ENCODE results near the gene ZNF134.

The ZNF134 gene

DNA sequence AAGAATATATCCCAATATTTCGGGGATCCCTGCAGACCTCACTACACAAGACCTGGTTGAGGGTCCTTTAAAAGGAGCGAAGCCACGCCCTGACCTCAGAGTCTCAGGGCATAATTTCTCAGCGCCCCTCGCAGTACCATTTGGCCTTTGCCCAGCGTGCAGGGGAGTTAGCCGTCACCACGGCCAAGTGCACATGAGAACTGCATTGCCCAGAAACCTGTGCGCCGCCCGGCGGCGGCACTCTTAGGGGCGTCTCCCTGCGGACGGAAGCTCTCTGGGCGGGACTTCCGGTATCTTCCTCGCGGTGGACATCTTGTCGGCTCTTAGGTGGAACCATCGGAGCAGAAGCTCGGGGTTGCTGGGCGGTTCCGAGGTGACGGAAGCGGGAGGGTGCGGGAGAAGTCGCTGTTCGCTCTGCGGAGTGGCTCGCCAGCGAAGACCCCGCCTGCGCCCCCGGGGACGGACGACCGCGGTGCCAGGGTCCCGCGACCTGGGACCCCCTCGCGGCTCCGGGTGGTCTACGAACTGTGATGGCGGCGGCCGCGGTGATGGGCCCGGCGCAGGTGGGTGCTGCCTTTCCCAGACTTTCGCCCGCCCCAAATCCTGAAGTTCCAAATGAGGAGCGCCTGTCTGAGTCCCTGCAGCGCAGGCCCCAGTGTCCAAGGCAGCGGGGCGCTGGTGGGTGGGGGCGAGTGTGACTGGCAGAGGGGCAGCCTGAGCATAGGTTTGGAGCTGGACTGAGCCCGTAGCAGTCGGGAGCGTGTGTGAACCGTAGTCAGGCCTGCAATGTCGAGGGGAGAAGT is at the start of gene ZNF134:
TSS of gene ZNF134 (plus strand) at position 302 of the 803 bp plus-strand sequence. CDS start 5,227 bp downstream, outside the sequence.
- DNase-seq: peak; percentile 55

DNA sequence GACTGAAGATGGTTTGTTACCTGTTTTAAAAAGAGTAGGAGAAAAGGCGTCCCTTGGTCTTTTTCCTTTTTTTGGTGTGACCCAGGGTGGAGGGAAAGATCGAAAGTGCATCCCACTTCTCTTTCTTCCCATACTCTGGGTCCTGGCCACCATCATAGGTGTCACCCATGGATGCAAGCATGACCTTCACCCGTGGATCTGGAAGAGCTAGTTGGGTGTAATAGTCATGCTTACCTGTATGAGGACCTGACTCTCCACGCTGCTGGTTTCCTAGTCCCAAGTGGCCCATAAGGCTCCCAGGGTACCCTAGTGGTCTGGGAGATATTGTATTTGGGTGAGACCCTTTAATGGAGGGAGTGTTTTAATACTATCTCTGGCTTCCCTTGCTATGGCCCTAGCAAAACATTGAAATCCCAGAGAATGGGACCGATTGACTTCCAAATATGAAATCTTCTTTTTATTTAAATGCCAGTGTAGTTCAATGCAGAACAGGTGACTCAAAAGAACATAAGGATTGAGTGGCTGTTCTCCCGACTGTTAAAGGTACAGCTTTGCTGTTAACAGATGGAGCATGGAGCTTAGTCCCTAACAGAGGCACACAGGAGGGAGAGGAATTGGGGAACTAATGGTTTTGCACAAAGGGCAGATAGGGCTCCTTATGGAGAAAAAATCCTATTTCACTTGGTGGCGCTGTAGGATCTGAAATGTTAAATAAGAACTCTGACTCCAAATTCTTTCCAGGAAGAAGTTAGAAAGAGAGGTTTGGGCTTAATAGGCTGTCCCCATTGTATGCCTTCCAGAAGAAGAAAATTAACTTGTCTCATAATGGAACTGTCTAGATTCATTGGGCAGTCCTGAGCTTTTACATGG is 47.4 kb upstream of the ZNF134 start:
- DNase-seq: no peak

DNA sequence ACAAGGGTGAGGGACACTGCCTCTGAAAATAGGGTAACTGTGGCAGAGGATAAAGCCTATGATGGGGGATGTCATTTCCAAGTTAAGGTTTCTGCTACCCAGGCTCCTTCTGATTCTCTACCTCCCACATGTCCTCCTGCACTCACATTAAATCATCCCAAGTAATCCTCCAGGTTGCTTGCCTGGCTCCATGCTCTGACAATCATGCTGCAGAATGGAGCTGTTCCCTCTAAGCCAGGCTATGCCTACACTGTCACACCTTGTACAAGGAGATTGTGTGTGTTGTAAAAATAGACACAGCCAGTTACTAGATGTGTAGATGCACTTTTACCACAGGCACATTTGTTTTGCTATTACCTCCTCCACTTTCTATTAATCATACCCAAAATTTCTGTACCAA is 43.3 kb upstream of the ZNF134 start:
- DNase-seq: no peak

DNA sequence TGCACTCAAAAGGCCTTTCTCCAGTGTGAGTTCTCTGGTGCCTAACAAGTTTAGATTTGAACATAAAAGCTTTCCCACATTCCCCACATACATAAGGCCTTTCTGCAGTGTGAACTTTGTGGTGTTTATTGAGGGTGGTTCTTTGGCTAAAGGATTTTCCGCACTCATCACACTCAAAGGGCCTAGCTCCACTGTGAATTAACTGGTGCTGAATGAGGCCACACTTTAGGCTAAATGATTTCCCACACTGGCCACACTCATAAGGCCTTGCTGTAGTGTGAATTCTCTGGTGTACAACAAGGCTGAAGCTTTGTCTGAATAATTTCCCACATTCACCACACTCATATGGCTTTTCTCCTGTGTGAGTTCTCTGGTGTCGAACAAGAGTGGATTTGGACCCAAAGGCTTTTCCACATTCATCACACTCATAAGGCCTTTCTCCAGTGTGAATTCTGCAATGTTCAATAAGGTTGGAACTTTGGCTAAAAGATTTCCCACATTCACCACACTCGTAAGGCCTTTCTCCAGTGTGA is 41.6 kb upstream of the ZNF134 start:
- DNase-seq: no peak

DNA sequence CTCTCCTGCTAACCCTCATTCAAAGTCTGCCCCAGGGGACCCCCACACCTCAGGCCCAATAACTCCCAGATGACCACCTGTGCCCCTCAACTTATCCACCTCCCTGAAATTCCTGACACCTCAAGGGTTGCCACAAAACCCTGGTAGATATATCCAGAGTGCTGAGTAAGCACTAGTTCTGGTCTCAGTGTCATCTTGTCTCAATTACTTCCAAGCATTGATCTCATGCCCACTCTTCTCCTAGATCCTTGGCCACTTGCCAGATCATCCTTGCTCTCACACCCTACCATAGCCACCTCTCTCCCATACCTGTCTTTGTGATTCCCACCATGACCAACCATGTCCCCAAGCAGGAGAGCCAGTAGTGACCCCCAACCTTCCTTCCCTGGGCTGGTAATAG is 37.4 kb upstream of the ZNF134 start:
- DNase-seq: no peak

DNA sequence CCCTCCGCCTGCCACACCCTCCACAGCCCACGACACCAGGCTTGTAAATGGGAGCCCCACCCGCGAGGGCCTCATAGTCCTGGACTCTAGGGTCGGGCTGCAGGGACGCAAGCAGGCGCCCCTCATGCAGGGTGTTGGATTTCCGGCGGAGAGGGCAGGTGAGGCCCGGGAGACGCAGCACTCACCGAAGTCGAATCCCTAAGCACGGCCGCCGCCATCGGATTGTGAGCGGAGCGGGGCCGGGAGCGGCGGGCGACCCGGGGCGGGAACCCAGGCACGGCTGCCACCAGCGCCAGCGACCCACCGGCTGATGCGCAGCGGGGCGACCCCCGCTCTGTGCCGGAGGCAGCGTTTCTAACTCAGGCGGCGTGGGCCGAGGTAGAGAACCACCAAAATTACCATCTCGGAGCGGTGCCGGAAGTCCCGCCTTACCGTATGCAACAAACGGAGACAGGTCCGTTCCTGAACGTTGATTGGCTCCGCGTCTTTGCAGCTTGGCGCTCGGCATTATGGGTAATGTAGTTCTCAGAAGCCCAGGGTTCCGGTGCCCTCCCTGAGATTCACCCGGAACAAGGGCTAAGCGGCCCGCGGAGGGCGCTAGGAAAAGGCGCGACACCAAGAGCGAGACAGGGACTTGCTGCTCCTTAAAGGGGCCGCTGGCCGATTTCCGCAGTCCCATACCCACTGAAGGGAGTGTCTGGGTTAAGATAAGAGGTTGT is 35.4 kb upstream of the ZNF134 start, which contains the start of gene ZNF416:
TSS of gene ZNF416 (minus strand) at position 425 of the 719 bp plus-strand sequence. CDS start at position 218, 207 bp downstream.
- peak; percentile 80 for DNase-seq

DNA sequence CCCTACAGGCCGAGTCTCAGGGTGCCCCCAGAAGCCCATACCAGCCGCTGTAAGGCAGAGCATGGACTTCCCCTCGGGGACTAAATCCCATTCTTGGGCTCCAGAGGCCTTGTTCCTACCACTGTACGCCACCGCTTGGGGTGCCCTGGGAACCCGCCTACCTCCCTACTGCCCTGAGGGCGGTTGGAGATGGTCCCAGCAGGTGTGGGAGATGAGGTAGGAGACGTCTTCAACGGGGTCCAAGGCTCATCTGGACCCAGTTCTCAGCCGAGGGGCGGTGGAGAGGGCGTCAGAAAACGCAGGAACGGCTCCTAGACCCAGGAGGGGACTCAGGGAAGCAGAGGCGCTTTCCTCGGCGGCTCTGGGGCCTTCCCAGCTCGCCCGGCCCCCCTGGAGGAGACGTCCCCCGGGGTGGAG is 30.9 kb upstream of the ZNF134 start:
- DNase-seq: no peak

DNA sequence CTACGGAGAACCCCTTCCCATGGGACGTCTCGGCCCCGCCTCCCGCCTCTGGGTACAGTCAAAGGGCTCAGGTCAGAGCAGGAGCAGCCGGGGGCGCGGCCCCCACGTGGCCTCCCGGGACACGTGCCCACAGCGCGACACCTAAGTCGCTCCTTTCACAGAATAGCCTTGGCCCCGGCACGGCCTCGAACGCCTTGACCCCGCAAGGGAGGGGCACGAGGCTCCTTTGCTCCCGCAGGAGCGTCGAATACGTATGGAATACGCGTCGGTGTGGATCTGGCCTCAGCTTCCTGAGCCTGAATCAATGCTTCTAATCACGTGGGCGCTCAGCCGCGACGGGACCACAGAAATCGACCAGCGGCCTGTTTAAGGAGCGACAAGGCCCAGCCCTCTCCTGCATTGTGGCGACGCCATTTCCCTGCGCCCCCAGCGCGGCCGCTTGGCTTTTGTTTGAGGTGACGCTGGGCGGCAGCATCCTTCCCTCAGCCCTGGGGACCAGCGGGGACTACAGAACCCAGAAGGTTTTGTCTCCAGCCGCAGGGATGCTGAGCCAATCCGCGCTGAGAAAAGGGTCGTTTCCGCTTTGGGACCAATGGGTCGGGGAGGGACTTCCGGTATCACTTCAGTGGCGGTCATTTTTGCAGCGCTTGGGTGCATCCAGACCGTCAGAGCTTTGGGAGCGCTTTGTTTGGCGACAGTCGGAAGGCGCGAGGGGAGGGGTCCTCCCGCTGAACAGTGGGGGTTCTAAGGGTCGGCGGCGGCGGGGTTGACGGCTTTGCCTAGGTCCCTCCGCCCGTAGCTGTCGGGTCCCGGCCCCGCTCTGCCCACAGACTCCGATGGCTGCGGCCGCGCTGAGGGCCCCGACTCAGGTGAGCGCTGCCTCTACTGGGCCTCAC is 30.3 kb upstream of the ZNF134 start, which contains the start of gene ZIK1:
TSS of gene ZIK1 (plus strand) at position 625 of the 896 bp plus-strand sequence. CDS start at position 837, 212 bp downstream.
- DNase-seq: no peak

DNA sequence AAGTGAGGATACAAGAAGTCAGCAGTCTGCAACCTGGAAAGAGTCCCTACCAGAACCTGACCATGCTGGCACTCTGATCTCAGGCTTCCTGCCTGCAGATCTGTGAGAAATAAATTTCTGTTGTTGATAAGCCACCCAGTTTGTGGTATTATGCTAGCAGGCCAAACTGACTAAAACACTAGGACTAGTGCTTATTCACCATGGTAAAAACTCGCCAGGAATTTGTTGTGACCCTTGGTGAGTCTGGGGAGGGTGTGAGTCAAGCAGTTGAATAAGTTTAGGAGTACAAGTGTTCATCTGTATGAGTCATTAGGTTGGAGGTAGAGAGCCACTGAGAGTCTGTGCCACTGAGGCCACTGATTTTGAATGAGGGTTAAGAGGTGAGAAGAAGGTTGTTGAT is 26.5 kb upstream of the ZNF134 start:
- no peak for DNase-seq

DNA sequence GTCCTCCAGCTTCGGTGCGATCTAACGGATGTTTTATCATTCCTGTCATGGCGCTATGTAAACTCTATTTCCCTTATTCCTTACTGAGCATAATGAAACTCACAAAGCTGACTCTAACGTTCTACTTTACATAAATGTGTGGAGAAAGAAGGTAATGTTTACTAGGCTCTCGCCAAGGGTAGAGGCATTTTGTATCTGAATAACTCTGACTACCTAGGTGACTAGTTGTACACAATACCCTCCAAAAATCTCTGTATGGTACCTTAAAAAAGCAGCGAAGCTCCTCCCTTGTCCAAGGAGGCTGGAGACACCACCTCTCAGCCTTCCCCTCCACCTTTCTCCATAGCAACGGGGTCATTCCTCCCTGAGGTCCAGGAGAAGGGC is 14.7 kb upstream of the ZNF134 start:
- DNase-seq: no peak

DNA sequence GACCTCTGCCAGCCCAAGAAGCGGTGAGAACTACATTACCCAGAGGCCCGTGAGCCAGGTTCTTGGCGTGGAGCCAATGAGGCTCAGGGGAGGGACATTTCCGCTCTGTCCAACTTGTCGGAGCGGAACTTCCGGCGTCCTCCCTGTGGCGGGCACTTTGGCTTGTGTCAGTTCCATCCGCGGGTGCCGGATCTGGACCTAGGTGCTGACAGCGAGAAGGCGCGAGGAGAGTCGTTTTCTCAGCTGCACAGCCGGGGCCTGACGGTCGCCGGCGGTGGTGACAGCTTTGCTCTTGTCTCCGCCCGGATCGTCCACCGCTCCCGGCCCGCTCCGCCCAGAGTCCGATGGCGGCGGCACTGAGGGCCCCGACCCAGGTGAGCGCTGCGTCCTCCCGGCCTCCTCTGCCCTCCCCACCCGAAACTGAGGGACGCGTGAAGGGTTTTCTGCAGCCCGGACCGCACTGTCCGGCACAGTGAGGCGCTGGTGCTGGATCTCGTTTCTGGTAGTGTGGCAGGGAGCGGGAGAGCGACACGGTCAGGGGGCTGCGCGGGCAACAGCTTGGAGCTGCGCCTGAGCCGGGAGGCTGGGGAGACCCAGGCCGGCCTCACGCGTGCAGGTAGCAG is 14.2 kb upstream of the ZNF134 start, which contains the start of gene ZNF530:
TSS of gene ZNF530 (plus strand) at position 125 of the 623 bp plus-strand sequence. CDS start 4,461 bp downstream, outside the sequence.
- no peak for DNase-seq

DNA sequence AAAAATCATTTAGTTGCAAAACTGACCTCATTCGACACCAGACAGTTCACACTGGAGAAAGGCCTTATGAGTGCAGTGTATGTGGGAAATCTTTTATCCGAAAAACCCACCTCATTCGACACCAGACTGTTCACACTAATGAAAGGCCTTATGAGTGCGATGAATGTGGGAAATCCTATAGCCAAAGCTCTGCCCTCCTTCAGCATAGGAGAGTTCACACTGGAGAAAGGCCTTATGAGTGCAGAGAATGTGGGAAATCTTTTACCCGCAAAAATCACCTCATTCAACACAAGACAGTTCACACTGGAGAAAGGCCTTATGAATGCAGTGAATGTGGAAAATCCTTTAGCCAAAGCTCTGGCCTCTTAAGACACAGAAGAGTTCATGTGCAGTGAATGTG is 7.1 kb upstream of the ZNF134 start:
- DNase-seq: no peak

DNA sequence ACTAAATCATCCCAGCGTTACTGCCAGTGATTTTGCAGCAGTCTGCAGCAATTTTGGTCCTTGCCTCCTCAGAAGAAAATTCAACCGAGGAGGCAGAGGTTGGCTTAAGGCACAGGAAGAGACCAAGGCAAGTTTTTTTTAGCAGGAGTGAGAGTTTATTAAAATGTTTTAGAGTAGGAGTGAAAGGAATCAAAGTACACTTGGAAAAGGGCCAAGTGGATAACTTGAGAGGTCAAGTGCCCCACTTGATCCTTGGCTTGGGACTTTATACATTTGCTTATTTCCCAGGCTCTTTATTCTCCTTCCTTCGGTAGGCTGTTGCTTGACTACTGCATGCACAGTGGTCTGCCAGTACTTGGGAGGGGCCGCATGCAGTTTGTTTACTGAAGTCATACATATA is 2.9 kb upstream of the ZNF134 start:
- DNase-seq: no peak

DNA sequence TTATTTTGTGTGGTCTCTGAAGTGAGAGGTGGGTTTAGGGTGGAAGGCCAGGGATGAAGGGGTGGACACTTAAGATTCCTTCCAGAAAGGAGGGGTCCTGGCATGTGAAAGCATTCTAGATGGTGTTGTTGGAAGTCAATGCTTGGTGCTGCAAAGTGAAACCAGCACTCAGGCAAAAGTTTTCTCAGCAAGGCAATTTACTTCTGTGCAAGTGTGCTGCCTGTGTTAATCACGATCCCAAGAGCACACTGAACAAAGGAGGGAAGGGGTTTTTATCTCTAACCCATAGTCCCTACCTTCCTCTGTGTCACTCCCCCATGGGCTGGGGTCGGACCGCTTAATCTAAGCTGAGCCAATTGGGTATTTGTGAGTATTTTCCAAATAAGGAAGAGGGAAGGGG is 1.3 kb downstream of the ZNF134 start:
- no peak for DNase-seq

DNA sequence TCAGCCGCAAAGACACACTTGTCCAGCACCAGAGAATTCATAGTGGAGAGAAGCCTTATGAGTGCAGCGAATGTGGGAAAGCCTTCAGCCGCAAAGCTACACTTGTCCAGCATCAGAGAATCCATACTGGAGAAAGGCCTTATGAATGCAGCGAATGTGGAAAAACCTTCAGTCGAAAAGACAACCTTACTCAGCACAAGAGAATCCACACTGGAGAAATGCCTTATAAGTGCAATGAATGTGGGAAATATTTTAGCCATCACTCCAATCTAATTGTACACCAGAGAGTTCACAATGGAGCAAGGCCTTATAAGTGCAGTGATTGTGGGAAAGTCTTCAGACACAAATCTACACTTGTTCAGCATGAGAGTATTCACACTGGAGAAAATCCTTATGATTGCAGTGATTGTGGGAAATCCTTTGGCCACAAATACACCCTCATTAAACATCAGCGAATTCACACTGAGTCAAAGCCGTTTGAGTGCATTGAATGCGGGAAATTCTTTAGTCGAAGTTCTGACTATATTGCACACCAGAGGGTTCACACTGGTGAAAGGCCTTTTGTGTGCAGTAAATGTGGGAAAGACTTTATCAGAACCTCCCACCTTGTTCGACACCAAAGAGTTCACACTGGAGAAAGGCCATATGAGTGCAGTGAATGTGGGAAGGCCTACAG is 6.8 kb downstream of the ZNF134 start:
- DNase-seq: no peak

DNA sequence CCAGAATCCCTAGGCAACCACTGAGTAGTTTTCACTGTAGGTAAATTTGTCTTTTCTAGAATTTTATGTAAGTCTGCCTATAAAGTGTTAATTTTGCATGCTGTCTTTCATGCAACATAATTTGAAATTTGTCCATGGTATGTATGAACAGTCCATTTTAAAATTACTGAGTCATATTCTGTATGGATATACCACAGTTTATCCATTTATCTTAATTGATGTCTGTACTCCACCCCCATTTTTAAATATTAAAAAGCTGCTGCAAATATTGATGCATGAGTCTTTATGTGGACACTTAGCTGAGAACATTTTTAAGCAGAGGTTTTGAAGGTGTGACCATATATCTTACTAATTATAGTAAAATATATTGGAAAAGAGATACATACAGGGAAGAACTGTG is 9.0 kb downstream of the ZNF134 start:
- DNase-seq: no peak

DNA sequence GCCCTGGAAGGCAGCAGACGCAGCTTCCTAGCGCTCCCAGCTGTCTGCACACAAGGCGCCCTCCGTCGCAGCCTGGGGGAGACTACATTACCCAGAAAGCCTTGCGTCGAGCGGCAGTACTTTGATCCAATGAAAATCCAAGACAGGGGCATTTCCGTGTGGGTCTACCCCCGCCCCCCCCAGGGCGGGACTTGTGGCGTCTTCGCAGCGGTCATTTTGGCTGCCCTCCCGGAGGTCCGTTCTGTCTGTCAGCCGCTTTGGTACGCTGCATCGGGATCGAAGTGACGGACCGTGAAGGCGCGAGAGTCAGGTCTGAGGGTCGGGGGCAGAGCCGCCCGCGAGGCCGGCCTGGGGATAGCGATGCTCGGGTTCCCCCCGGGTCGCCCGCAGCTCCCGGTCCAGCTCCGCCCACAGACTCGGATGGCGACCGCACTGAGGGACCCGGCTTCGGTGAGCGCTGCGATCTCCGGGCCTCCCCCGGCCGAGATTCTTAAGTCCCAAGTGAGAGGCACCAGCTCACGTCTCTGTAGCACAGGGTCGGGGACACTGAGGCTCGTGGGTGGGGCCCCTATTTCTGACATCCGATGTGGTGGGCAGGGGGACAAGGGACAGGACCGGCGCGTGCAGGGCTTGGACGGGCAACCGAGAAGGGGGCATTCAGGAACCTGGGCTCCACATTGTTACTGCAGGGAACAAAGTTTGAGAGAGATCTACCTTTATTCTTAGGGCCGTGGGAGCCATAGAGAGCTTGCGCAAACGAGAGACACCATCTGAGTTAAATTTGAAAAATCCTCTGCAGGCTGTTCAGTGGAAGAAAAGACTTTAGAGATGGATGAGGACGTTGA is 19.2 kb downstream of the ZNF134 start, which contains the start of gene ZNF211:
TSS of gene ZNF211 (plus strand) at position 182 of the 845 bp plus-strand sequence. CDS start at position 361, 179 bp downstream.
- DNase-seq: peak; percentile 53

DNA sequence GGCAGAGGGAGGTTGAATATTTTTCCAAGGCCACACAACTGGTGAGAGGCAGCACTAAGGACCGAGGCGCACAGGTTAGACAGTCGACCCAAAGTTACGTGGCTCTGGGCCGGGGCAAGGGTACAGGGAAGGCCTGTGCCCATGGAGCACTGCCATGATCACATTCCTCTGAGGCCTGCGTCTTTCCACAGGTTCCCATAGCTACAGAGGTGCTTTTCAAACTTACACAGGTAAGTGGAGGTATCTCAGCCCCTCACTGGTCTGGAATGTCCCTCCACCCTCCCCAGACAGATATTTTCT is 19.7 kb downstream of the ZNF134 start:
- DNase-seq: no peak

DNA sequence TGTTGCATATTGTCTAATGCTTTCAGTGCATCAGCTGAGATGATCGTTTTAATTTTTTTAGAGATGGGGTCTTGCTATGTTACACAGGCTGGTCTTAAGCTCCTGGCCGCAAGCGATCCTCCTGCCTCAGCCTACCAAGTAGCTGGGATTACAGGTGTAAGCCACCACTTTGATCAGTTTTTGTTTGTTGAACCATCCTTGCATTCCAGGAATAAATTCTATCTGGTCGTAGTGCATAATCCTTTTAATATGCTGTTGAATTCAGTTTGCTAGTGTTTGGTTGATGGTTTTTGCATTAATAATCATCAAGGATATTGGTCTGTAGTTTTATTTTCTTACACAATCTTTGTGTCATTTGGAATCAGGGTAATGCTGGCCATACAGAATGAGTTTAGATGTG is 23.3 kb downstream of the ZNF134 start:
- no peak for DNase-seq

Measured in NK-92 treated with Interleukin-12 subunit alpha and Interleukin-12 subunit beta, amount 100 ng/mL, for 24 hours (cell line).